DND-41 (cell line): ENCODE measurements around the gene HILPDA.

Source experiments
- CTCF ChIP-seq: IDR thresholded peaks from 2 replicates; pipeline ENCODE4 v1.5.1; 2012; ENCODE audit warnings: borderline replicate concordance, low read length, moderate library complexity, mild to moderate bottlenecking; ENCODE audit not compliant: poor library complexity, severe bottlenecking; ENCODE audit errors: extremely low read depth
- EZH2 ChIP-seq: IDR thresholded peaks from 3 replicates; pipeline ENCODE4 v1.6.1; 2012; ENCODE audit warnings: borderline replicate concordance, low read depth, mild to moderate bottlenecking, moderate library complexity, low read length, inconsistent platforms; ENCODE audit not compliant: severe bottlenecking

DNA sequence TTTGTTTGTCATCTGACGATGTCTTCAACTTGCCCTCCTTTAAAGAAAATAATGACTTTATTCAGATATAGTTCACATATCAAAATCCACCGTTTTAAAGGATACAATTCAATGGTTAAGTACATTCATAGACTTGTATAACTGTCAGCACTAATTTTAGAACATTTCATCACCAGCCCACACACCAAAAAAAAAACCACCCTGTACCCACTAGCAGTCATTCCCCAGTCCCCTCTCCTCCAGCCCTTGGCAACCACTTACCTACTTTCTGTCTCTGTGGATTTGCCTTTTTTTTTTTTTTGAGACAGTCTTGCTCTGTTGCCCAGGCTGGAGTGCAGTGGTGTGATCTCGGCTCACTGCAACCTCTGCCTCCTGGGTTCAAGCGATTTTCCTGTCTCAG is 5.3 kb upstream of the HILPDA start:
- TF ChIP-seq CTCF = no peak
- TF ChIP-seq EZH2 = no peak
